ENCODE measurements around the gene MYO16. TPM values are rescaled to one million over a fixed set of nuclear protein-coding genes. Genes with fewer than 3 reads are reported as not detected.

MYO16 gene
- total and polyA plus RNA-seq, 2 donors (not counting 1 experiment from before 2014, with no cell fraction given): under 0.01 to 0.01 TPM

- H3K4me2 ChIP-seq (ENCODE audit: extremely low read depth, insufficient read depth, low read length): no peak overlapping the region
Measured at GRCh38 chr13:108812165-108812564, 182.8 kb downstream of the MYO16 start.

GRCh38 chr13:108812661-108813060, 183.2 kb downstream of the MYO16 start:
- H3K79me2 ChIP-seq (ENCODE audit: control insufficient read depth, insufficient read depth, low read length): no peaks in the 10 kb centered on the region
- no peak overlapping the region for H3K4me2 ChIP-seq (ENCODE audit: extremely low read depth, insufficient read depth, low read length)
- no peak overlapping the region for H3K4me3 ChIP-seq (replicated peaks in 1 of 4; ENCODE audit: control extremely low read depth in 1 of 4, insufficient read depth in 1 of 4, low read depth in 3 of 4, low read length in 4 of 4)
- H3K27me3 ChIP-seq (ENCODE audit: control insufficient read depth, insufficient read depth, low read length): no peaks in the 10 kb centered on the region
- H3K9ac ChIP-seq (ENCODE audit: insufficient read depth, low read length): no peak overlapping the region
- TF ChIP-seq EZH2 (IDR thresholded peaks at IDR 0.05; ENCODE audit: low read length, missing control alignments): no peak
- TF ChIP-seq CTCF (conservative IDR thresholded peaks at IDR 0.05 in 1 of 2, IDR thresholded peaks at IDR 0.05 in 1 of 2; ENCODE audit: low read depth in 1 of 2, low read length in 2 of 2): no peak
- H3K27ac ChIP-seq (ENCODE audit: insufficient read depth, low read length): no peak overlapping the region
- no peaks in the 10 kb centered on the region for H3K4me1 ChIP-seq (ENCODE audit: control insufficient read depth, extremely low read depth, insufficient read depth, low read length)
- no peaks in the 10 kb centered on the region for H3K36me3 ChIP-seq (ENCODE audit: control insufficient read depth, insufficient read depth, low read length)
- no peaks in the 10 kb centered on the region for H4K20me1 ChIP-seq (ENCODE audit: control insufficient read depth, extremely low read depth, insufficient read depth, low read length)
- no peak overlapping the region for H2AFZ ChIP-seq (ENCODE audit: low read length)
- no peaks in the 10 kb centered on the region for H3K9me3 ChIP-seq (ENCODE audit: control insufficient read depth, insufficient read depth, low read depth, low read length)
- no peak for DNase-seq (ENCODE audit: low read depth in 2 of 2)

More at GRCh38 chr13:108812165-108812564, 182.8 kb downstream of the MYO16 start:
- Histone ChIP-seq H3K27me3 (ENCODE audit: control insufficient read depth, insufficient read depth, low read length) (no peaks in the 10 kb centered on the region), H3K36me3 (ENCODE audit: control insufficient read depth, insufficient read depth, low read length) (no peaks in the 10 kb centered on the region), H3K9ac (ENCODE audit: insufficient read depth, low read length) (no peak overlapping the region), H4K20me1 (ENCODE audit: control insufficient read depth, extremely low read depth, insufficient read depth, low read length) (no peaks in the 10 kb centered on the region), H2AFZ (ENCODE audit: low read length) (no peak overlapping the region), H3K4me3 (replicated peaks in 1 of 4; ENCODE audit: control extremely low read depth in 1 of 4, insufficient read depth in 1 of 4, low read depth in 3 of 4, low read length in 4 of 4) (no peak overlapping the region), H3K27ac (ENCODE audit: insufficient read depth, low read length) (no peak overlapping the region), H3K9me3 (ENCODE audit: control insufficient read depth, insufficient read depth, low read depth, low read length) (no peaks in the 10 kb centered on the region), H3K79me2 (ENCODE audit: control insufficient read depth, insufficient read depth, low read length) (no peaks in the 10 kb centered on the region), H3K4me1 (ENCODE audit: control insufficient read depth, extremely low read depth, insufficient read depth, low read length) (no peaks in the 10 kb centered on the region)
- TF ChIP-seq CTCF (conservative IDR thresholded peaks at IDR 0.05 in 1 of 2, IDR thresholded peaks at IDR 0.05 in 1 of 2; ENCODE audit: low read depth in 1 of 2, low read length in 2 of 2): no peak
- no peak for TF ChIP-seq EZH2 (IDR thresholded peaks at IDR 0.05; ENCODE audit: low read length, missing control alignments)
- DNase-seq (ENCODE audit: low read depth in 2 of 2): no peak

GRCh38 chr13:108813587-108814170, 184.3 kb downstream of the MYO16 start:
- TF ChIP-seq EZH2 (IDR thresholded peaks at IDR 0.05; ENCODE audit: low read length, missing control alignments) (no peak), CTCF (conservative IDR thresholded peaks at IDR 0.05 in 1 of 2, IDR thresholded peaks at IDR 0.05 in 1 of 2; ENCODE audit: low read depth in 1 of 2, low read length in 2 of 2) (no peak)
- Histone ChIP-seq H3K79me2 (ENCODE audit: control insufficient read depth, insufficient read depth, low read length) (no peaks in the 10 kb centered on the region), H4K20me1 (ENCODE audit: control insufficient read depth, extremely low read depth, insufficient read depth, low read length) (no peaks in the 10 kb centered on the region), H3K36me3 (ENCODE audit: control insufficient read depth, insufficient read depth, low read length) (no peaks in the 10 kb centered on the region), H3K4me2 (ENCODE audit: extremely low read depth, insufficient read depth, low read length) (no peak overlapping the region), H3K9ac (ENCODE audit: insufficient read depth, low read length) (no peak overlapping the region), H3K27ac (ENCODE audit: insufficient read depth, low read length) (no peak overlapping the region), H3K9me3 (ENCODE audit: control insufficient read depth, insufficient read depth, low read depth, low read length) (no peaks in the 10 kb centered on the region), H3K4me1 (ENCODE audit: control insufficient read depth, extremely low read depth, insufficient read depth, low read length) (no peaks in the 10 kb centered on the region), H3K4me3 (replicated peaks in 1 of 4; ENCODE audit: control extremely low read depth in 1 of 4, insufficient read depth in 1 of 4, low read depth in 3 of 4, low read length in 4 of 4) (no peak overlapping the region), H3K27me3 (ENCODE audit: control insufficient read depth, insufficient read depth, low read length) (no peaks in the 10 kb centered on the region), H2AFZ (ENCODE audit: low read length) (no peak overlapping the region)
- DNase-seq (ENCODE audit: low read depth in 2 of 2): no peak
